HG03280 (cell line): ENCODE data around the gene ANG.

Experiments
- ATAC-seq: cut with Tn5 transposase; IDR thresholded peaks from one replicate; pipeline ENCODE4 v1.9.1; 2021; ENCODE audit warnings: mild to moderate bottlenecking, moderate library complexity; ENCODE audit not compliant: unreplicated experiment

The ANG gene

DNA sequence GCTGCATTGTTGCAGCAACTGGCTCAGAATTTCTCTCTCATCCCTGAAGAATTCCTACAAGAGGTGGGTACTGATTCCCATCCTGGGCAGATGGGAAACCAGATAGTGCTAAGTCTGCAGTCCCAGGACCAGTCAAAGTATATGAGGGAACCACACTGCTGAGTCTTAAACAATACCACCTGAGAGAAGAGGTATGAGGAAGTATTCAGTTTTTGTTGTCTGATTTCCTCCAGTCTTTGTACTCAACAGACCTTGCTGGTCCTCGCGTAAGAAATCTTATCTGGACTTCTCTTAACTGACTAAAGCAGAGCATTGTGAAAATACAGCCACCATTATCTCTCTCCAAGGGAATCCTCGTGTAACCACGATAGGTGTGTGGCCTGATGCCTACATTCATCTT, 53.6 kb downstream of the ANG start:
- ATAC-seq: no peak

DNA sequence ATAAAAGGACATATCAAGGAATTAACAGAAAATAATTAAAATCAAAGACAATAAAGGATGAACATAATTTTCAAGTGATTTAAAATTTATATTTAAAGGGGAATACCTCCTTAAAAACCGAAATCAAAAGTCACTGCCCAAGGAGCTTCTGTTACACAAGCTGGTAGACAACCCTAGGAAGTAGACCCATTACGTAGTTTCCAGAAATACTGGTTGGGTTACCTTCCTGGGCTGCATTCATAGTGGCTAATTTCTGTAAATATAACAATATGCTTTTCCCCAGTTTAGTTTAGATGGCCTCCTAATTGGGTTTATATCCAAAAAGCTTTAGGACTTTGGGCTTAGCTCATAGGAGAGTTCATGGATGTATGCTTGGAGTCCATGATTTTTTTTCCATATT, 55.0 kb downstream of the ANG start:
- ATAC-seq: no peak
